Mesenteric fat pad (tissue), 1 donor: ENCODE measurements around the gene TXNRD1. TPM values are rescaled to one million over a fixed set of nuclear protein-coding genes. Genes with fewer than 3 reads are reported as not detected.

Source experiments
- DNase-seq: peaks from one replicate; pipeline ENCODE4 v3.0.0-alpha.2; 2020; ENCODE audit warnings: low spot score
- total RNA-seq: library from RNA; stranded (reverse); fragmentation: NEBNext Ultra II Directional; extraction: Animal tissue kit (Norgen Biotek cat#: 25700); gene quantifications from one replicate; pipeline ENCODE4 v1.2.1, GENCODE V29; 2021
- donor health status: DM: yes; HTN: yes; CAD: no.

The TXNRD1 gene
- total RNA-seq, 1 donor from 2014 or later: 166 TPM

DNA sequence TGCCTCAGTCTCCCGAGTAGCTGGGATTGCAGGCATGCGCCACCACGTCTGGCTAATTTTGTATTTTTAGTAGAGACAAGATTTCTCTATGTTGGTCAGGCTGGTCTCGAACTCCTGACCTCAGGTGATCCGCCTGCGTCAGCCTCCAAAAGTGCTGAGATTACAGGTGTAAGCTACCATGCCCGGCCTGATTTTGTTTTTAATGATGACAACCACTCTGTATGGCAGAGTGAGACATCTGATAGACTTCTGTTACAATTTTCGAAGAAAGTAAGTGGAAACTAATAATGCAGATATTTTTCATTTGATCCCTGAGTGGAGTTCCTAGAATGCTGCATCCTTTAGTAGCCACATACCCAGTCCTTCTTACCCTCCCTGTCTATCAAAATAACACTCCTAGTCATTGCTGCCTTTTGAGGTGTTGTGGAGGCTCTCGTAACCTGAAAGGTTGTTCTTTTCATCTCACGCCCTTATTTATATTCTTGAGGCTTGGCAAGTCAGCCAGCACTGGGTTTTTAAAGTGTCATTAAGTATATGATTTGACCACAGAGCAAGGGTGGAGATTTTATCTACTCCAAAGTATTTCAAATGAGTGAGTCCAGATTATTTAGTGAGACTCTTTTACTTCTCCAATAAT lies 82.0 kb downstream of the TXNRD1 start:
- DNase-seq: no peak

DNA sequence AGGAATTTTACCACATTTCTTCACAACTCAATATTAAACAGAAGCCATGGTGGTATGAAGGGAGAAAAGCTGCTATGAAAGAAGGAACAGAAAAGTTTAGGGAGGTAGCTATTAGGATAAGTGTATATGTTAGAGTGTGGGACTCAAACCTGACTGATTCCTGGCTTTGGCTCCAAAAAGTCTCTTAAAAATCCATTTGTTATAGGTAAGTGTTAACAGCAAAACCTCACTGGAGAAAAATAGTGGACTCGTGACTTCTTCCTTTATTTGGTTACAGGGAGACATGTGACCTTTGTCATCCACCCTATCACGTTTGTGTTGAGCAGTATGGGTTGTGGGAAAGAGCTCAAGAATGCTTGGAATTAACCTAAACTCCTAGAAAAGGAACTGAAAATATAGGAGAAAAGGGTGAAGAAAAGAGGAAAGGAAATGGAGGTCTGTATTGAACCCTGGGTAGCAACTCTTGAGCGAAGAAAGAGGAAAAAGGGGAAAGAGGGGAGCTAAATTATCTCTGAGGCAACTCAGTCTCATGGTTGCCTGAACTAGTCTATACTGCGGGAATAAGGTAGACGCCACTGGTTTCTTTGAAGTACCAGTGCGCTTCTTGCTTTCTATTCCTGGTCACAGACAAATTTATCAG lies 84.4 kb downstream of the TXNRD1 start:
- DNase-seq: no peak

DNA sequence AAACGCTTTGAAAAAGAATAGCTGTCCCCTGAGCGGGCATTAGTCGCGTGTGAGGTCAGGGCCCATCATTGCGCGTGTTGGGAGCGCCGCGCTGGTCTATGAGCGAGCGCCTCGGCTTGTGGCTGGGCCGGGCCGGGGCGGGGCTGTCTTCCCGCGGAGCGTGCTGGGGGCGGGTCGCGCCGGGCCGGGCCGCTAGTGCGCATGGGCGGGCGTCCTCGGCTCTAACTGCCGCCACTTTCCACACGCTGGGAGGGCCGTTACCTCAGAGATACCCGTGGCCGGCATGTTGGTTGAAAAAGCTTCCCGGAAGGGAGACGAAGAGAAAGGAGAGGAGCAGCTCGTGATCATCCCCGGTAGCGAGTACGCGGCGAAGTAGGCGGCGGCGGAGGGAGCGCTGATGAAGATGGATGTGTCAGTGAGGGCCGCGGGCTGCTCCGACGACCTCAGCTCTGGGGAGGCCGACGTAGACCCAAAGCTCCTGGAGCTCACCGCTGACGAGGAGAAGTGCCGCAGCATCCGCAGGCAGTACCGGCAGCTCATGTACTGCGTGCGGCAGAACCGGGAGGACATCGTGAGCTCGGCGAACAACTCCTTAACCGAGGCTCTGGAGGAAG lies 88.1 kb downstream of the TXNRD1 start, which contains the start of gene EID3:
EID3 (plus strand) TSS at position 202 of the 614 bp plus-strand sequence; CDS start at position 398, 196 bp downstream.
- DNase-seq: peak; percentile 97

DNA sequence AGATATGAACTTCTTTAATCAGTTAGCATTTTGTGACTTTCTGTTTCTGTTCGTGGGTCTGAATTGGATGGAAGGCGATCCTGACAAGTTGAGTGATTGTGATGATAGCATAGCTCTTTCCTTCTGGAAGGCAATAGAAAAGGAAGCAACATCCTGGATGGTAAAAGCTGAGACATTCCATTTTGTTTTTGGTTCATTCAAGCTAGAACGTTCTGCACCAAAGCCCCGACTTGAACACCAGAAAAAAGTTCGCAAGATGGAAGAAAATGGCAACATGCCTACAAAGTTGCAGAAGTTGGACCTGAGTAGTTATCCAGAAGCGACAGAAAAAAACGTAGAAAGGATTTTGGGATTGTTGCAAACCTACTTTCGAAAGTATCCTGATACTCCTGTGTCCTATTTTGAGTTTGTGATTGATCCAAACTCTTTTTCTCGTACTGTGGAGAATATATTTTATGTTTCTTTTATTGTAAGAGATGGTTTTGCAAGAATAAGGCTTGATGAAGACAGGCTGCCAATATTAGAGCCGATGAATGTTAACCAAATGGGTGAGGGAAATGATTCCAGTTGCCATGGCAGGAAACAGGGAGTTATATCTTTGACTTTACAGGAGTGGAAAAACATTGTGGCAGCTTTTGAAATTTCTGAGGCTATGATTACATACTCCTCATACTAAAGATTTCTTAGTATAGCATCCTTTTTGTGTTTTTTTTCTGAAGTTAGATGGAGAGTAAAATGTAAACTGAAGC lies 88.9 kb downstream of the TXNRD1 start:
- no peak for DNase-seq

DNA sequence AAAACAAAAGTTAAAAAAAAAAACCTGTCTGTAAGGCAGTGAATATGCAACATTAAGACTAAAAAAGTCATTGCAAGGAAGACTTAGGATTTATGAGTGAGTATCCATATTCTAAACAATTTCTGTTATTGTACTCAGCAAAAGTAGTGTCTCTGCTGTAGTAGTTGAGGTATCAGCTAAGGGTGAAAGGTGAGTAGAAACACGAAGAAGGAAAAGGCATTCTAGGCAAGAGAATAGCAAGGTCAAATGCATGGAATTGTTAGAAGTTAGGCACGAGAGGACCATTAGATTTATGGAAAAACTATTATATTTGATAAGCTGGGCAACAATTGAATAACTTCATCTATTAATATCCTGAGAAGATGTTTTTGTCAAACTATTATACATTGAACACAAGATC lies 89.8 kb downstream of the TXNRD1 start:
- DNase-seq: no peak

DNA sequence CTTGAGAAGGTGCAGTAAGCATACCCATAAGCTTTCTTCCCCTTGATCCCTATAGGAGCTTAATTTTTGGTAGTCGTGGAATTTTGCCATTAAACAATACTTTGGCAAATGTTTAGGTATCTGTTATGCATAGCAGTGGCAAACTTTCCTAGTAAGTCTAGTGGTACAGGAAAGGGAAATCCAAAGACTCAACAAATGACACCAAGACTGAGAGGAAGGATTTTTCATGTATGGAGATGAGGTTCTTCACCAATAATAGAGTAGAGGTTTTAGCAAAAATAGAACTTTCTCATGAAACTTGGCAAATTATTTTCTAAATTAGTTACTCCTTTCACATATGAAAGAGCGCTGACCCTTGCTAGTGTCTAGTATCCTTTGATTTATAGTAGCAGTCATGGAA lies 90.8 kb downstream of the TXNRD1 start:
- no peak for DNase-seq

DNA sequence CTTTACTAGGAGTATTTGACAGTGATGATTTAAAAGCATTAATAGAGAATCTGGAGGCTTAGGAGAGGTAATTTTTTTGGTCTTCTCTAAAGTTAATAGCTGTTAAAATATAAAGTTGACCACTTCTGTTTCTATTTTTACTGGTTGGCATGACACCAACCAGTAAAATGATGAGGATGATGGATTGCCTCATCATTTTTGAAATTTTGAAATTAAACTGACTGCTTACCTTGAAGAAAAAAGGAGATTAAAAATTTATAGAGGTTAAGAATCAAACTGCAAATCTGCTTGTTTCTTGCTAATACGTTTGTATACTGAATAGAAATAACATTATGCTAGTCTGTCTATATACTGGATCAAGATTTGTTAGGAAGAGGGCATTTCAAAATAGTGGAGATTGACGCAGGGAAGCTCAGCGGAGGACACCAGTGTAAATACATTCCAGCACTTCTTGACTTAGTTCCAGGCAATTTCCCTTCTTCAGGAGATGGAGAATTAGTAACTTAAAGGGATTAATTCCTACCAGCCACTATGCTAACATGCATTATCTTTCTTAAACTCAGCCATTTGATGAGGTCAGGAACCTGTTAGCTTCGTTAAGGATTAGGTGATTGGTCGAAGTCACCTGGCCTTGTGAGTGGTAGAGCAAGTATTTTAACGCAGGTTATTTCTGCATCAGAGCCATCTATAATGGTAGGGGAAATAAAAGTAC lies 91.5 kb downstream of the TXNRD1 start:
- no peak for DNase-seq

DNA sequence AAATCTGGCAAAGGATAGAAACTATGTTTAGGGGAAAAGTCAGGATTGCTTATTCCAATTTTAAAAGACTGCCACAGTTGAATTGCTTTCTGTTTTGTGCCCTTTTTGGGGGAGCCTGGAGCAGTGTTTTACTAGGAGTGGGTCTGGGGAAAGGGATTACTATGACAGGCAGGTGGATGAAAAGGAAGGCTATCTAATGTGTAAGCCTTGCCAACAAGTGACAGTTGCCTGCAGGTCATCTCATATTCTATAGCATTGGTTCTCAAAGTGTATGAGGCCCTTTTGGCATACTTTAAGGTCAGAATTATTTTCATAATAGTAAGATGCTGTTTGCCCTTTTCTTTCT lies 92.0 kb downstream of the TXNRD1 start:
- DNase-seq: no peak

DNA sequence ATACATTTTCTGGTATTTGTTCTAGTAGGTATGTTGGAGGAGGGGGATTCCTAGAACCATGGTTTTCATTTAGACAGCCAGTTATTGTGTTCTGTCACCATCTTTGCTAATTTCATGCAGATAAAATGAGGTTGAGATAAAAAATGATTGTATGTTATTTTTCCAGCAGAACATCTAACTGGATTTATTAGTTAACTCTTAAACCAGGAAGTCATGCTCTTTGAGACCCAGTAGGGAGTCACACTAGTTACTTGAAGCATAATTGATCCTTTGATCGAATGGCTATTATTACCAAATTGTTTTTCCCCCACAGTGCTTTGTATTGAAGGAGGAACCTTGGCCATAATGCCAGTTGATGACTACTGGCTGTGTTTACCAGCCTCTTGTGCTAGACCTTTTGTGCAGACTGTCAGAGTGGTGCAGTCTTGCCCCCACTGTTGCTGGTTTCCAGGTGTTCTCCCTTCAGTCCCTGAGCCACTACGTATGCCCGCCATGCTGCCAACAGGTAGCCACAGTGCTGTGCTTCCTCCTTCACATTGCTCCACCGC lies 93.9 kb downstream of the TXNRD1 start:
- DNase-seq: no peak

DNA sequence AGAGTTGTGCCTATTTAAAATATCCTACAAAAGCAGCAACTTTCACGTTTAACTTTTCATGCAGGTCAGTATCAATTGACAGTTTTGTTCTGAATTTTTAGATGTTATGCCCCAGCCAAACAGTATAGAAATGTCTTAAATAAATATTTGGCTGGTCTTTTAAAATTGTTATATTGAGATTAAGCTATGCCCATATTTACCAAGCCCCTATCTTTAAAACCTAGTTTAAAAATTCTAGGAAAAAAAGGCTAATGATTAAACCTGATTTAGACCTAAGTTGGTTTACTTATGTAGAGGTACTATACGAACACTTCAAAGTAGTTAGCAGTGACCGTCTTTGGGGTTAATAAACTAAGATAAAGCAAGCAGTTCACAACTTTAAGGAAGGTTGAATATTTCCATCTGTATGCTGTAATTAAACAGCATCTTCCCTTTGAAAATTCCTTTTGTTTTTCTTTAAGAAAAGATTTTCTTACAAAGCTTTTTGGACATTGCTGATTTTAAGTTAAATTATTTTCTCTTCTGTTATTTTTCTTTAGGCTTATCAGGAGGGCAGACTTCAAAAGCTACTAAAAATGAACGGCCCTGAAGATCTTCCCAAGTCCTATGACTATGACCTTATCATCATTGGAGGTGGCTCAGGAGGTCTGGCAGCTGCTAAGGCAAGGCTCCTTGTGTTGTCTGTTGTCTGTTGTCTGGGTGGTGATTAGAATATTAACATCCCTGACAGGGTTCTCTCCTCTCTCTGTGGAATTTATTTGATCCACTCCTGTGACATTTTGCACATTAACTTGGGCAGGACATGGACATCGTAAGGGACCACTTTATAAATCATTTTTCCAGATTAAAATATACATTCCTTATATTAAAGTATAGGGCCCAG lies 95.4 kb downstream of the TXNRD1 start:
- DNase-seq: no peak

DNA sequence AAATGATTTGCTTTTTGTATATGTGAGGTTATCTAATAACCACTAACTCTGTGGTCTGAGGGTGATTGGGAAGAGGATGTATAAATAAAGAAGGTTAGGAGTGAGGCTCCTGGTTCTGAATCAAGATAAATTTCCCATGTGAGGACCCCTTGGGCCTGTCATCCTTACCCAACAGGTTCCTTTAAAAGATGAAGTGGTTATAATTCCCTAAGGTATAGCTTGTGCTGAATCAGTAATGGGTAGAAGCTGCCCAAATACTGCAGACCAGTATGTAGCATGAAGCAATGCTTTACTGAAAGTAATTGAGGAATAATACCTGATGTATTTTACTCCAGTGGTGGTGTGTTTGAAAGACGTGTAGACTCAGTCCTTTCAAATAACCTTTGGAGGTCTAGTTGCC lies 96.6 kb downstream of the TXNRD1 start:
- no peak for DNase-seq

DNA sequence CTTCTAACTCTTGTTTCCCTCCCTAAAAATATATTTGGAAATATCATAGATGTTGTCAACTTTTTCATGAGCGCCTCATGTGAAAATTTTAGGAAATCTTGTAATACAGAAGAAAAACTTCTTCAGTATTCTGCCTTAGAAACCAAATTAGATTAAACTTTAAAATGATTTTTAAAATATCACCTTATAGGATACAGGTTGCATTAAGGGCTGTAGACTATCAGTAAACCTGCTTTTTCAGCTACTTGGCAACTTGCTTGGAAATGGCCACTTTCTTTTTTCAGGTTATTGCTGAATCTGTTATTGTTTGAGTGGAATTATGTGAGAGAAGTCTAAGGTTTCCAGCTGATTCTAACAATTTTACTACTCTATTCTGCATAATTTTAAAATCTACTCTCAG lies 97.1 kb downstream of the TXNRD1 start:
- no peak for DNase-seq

DNA sequence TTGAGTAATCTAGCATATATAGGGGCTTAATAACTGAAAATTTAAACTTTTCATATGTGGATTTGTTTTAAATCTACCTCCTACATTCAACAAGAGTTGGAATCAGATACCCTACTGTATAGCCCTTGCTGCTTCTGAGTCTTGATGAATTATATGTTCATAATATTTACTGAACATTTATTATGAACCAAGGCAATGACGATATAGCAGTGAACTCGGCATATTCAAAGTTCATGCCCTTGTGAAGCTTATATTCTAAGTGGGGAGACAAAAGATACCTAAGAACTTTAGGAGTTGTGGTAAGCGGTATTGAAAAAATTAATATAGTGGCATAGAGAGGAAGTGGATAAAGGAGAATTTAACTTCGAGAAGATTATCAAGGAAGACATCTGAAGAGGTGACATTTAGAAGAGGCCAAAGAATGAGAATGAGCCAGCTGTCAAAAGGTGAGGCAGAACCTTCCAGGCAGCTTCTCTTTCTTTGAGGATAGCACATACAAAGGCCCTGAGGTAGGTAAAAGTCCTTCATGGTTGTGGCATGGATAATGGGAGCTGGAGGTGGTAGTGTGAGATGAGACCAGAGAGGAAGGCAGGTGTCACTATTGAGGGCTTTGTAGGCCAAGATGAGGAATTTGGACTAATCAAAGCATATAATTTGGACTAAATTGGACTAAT lies 98.1 kb downstream of the TXNRD1 start:
- no peak for DNase-seq

DNA sequence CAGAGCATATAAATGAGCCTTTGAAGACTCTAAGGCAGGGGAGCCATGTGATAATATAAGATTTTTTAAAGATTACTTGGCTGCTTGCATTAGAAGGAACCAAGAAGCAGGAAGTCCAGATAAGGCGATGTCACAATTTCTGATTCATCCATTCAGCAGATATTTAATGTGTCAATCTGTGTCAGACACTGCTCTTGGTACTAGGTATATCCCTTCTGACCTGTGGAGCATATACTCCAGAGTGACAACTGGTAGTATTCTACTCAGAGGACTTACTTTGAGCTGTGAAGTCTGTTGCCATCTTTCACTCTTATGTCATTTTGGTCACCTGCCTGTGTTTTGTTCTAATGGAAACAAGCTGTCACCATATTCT lies 98.6 kb downstream of the TXNRD1 start:
- DNase-seq: no peak

DNA sequence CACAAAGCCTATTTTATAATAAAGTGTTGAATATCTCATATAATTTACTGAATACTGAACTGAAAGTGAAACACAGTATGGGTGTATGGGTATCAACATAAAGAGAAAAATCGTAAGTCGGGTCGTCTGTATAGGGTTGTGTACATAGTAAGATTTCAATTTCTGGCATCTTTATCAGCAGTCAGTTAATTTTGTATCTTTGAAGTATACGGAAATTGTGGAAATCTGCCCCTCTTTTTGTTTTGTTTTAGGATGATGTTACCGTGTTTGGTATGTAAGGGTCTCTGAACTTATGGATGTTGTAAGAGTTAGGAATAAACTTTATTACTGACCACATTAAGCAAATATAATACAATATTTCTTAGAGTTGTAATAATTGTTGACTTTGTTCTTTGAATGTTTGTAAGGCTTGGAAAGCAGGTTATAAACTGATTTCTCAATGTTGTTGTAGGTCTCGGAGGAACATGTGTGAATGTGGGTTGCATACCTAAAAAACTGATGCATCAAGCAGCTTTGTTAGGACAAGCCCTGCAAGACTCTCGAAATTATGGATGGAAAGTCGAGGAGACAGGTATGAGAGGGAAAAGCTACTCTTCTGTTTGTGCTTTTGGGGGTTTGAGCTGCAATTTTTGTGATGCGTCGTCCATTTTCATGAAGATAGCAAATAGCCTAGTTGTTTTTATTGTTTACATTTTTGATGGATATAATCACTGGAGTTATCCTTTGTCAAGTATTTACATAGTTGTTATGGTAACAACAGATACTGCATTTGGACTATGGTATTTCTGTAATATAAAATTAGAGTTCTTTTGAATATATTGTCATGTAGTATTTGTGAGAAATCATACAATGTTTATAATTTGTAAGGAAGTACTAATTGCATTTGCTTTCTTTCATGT lies 100.0 kb downstream of the TXNRD1 start:
- no peak for DNase-seq

DNA sequence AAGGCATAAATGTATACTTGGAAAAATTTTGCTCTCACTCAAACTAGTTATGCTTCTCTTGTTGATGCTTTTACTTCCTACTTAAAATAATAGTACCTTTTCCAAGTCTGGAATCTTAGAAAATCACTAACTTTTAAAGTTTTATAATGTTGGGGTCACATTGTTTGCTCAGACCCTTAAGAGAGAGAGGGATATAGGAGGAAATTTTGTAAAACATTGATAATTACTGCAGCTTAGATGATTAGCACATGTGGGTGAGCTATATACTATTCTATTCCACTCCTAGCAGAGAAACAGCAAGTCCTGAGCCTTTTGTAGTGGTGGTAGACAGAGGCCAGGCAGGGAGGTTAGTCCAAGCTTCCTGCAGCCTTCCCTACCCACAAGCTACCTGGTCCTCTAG lies 101.4 kb downstream of the TXNRD1 start:
- DNase-seq: no peak

DNA sequence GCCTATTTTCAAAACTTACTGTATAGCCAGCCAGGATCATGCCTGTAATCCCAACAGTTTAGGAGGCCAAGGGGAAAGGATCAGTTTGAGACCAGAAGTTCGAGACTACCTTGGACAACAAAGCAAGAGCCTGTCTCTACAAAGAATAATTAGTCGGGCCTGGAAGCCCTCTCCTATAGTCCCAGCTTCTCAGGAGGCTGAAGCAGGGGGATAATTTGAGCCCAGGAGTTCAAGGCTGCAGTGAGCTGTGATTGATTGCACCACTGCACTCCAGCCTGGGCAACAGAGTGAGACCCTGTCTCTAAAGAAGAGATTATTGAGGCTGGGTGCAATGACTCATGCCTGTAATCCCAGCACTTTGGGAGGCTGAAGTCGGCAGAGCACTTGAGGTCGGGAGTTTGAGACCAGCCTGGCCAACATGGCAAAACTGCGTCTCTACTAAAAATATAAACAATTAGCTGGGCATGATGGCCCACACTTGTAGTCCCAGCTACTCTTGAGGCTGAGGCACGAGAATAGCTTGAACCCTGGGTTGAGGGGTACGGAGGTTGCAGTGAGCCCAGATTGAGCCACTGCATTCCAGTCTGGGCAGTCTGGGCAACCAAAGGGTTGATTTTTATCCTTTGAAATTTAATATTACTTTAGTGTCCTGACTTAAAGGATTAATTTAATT lies 102.1 kb downstream of the TXNRD1 start:
- DNase-seq: no peak

DNA sequence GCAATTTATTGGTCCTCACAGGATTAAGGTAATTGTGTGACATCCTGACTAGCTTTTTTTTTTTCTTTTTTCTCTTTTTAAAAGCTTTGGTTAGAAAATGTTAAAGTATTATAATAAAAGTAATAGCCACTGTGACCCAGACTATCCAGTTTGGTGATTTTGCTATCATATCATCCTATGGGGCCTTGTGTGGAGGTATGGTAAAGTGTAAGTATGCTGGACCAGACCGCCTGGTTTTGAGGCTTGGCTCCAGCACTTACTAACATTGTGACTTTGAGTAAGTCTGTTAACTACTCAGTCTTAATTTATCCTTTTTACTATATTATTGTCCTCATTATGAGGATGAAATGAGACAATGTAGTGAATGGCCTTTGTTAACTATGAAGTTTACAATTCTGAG lies 103.4 kb downstream of the TXNRD1 start:
- no peak for DNase-seq
